BE2C (cell line): ENCODE results near the gene RACGAP1.

Source experiments
- DNase-seq: peaks from one replicate; pipeline ENCODE4 v3.0.0-alpha.2; 2020
- H3K27me3 ChIP-seq: fragments of 250-450 bp; sonication (Bioruptor Pico); 2 replicates; pipeline ENCODE4 v1.5.1; 2020; ENCODE audit warnings: mild to moderate bottlenecking
- H3K36me3 ChIP-seq: fragments of 250-450 bp; sonication (Bioruptor Pico); 2 replicates; pipeline ENCODE4 v1.5.1; 2020; ENCODE audit warnings: mild to moderate bottlenecking
- H3K4me1 ChIP-seq: fragments of 250-450 bp; sonication (Bioruptor Pico); 2 replicates; pipeline ENCODE4 v1.5.1; 2020
- H3K4me3 ChIP-seq: 2 replicates; pipeline ENCODE4 v1.5.1; 2011; ENCODE audit warnings: low read depth, low read length
- H3K9me3 ChIP-seq: fragments of 250-450 bp; sonication (Bioruptor Pico); 2 replicates; pipeline ENCODE4 v1.5.1; 2020
- CTCF ChIP-seq: IDR thresholded peaks from 2 replicates; pipeline ENCODE4 v1.5.1; 2012; ENCODE audit warnings: mild to moderate bottlenecking, low read depth, low read length

RACGAP1 gene

DNA sequence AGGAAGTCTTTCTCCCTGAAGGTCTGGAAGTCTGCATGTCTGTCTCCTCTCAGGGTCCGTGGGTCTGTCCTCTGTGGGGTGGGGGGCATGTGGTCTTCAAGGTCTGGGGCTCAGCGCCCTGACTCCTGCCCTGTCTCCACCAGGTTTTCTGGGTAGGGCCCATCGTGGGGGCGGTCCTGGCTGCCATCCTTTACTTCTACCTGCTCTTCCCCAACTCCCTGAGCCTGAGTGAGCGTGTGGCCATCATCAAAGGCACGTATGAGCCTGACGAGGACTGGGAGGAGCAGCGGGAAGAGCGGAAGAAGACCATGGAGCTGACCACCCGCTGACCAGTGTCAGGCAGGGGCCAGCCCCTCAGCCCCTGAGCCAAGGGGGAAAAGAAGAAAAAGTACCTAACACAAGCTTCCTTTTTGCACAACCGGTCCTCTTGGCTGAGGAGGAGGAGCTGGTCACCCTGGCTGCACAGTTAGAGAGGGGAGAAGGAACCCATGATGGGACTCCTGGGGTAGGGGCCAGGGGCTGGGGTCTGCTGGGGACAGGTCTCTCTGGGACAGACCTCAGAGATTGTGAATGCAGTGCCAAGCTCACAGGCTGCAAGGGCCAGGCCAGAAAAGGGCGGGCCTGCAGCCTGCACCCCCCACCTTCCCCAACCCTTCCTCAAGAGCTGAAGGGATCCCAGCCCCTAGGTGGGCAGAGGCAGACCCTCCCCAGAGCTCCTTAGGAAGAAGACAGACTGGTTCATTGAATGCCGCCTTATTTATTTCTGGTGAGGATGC is 60.3 kb downstream of the RACGAP1 start:
- DNase-seq: no peak
- Histone ChIP-seq H3K4me3 (no peak overlapping the region), H3K4me1 (peaks cover 9% of the 10 kb centered on the region), H3K27me3 (no peaks in the 10 kb centered on the region), H3K36me3 (no peaks in the 10 kb centered on the region), H3K9me3 (no peaks in the 10 kb centered on the region)
- TF ChIP-seq CTCF: no peak

DNA sequence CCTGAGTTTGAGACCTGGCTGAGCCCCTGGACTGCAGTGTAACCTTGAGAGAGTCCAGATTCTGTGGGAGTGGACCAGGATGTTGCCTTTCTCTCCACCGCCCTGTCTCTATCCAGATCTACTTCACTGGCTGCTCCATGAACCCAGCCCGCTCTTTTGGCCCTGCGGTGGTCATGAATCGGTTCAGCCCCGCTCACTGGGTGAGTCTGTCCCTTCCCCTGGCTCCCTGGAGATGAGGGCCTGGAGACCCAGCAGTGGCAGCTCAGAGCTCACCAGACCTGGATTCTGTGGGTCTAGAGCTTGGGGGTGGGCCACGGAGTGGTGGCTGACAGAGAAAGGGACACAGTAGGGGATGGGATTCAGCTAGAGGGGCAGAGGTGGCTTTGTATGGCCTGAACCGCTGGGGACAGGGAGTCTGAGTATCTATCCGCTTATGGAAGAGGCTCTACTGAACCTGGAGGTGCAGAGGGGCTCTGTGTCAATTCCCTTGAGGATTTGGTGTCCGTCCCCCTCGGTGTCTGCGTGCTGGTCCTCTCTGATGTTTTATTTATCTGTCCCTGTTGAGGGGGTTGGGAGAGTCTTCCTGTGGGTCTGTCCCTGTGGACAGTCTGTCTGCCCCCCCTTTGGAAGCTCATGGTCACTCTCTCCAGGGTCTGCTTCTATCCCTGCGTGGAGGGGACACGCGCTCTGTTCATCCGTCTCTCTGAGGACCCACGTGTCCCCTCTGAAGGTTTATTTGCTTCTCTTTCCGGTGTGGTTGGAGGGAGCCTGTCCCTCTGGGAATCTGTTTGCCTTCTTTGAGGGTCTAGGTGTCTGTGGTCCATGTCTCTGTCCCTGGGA is 61.1 kb downstream of the RACGAP1 start:
- no peaks in the 10 kb centered on the region for H3K27me3 ChIP-seq
- H3K9me3 ChIP-seq: no peaks in the 10 kb centered on the region
- no peak for DNase-seq
- peaks cover 9% of the 10 kb centered on the region for H3K4me1 ChIP-seq
- TF ChIP-seq CTCF: no peak
- no peaks in the 10 kb centered on the region for H3K36me3 ChIP-seq
- no peak overlapping the region for H3K4me3 ChIP-seq

- no peak for DNase-seq
- no peak overlapping the region for H3K4me3 ChIP-seq
- peaks cover 9% of the 10 kb centered on the region for H3K4me1 ChIP-seq
- H3K27me3 ChIP-seq: no peaks in the 10 kb centered on the region
- H3K36me3 ChIP-seq: no peaks in the 10 kb centered on the region
- no peaks in the 10 kb centered on the region for H3K9me3 ChIP-seq
- no peak for TF ChIP-seq CTCF
These were observed 62.2 kb downstream of the RACGAP1 start for GRCh38 chr12:49962861-49963765.

- H3K4me3 ChIP-seq: no peak overlapping the region
- peaks cover 4% of the 10 kb centered on the region for H3K4me1 ChIP-seq
- H3K9me3 ChIP-seq: no peaks in the 10 kb centered on the region
- no peak for TF ChIP-seq CTCF
- no peaks in the 10 kb centered on the region for H3K36me3 ChIP-seq
- no peaks in the 10 kb centered on the region for H3K27me3 ChIP-seq
- no peak for DNase-seq
These were observed 63.1 kb downstream of the RACGAP1 start for GRCh38 chr12:49961993-49962764.

GRCh38 chr12:49961111-49961922 is 64.0 kb downstream of the RACGAP1 start, which contains the start of gene AQP5:
Gene AQP5 (plus strand): TSS chr12:49961872. CDS start chr12:49962018, 146 bp downstream.
- H3K9me3 ChIP-seq: no peaks in the 10 kb centered on the region
- no peak for TF ChIP-seq CTCF
- DNase-seq: no peak
- H3K4me3 ChIP-seq: no peak within 1 kb of the TSS
- H3K36me3 ChIP-seq: no peaks in the 10 kb centered on the region
- H3K27me3 ChIP-seq: no peaks in the 10 kb centered on the region
- H3K4me1 ChIP-seq: no peaks in the 10 kb centered on the region; the same call in 1 of the 2 replicates
